Germinal center (tissue), 1 donor: ENCODE data around the gene CACNA1S.

Experiments
- DNase-seq: peaks from one replicate; pipeline ENCODE4 v3.0.0; 2012; ENCODE audit warnings: mixed read lengths, low spot score

Gene CACNA1S

GRCh38 chr1:201112173-201112731 lies at the start of gene CACNA1S:
Gene CACNA1S (minus strand): TSS chr1:201112426. CDS start chr1:201112339, 87 bp downstream.
- DNase-seq = no peak

DNA sequence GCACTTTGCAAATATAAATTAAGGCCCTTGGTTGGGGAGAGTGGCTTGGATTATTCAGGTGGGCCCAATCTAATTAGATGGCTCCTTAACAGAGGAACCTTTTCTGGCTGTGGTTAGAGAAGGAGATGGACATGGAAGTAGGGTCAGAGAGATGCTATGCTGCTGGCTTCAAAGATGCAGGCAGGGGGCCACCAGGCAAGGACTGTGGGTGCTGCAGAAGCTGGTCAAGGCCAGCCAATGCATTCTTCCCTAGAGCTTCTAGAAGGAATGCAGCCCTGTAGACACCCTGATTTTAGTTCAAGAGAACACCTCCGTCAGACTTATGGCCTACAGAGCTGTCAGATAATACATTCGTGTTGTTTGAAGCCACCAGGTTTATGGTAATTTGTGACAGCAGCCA lies 45.7 kb upstream of the CACNA1S start:
- DNase-seq = no peak

GRCh38 chr1:201156819-201157218 lies 44.6 kb upstream of the CACNA1S start:
- no peak for DNase-seq

- no peak for DNase-seq
Measured at GRCh38 chr1:201156346-201156745, 44.1 kb upstream of the CACNA1S start.

DNA sequence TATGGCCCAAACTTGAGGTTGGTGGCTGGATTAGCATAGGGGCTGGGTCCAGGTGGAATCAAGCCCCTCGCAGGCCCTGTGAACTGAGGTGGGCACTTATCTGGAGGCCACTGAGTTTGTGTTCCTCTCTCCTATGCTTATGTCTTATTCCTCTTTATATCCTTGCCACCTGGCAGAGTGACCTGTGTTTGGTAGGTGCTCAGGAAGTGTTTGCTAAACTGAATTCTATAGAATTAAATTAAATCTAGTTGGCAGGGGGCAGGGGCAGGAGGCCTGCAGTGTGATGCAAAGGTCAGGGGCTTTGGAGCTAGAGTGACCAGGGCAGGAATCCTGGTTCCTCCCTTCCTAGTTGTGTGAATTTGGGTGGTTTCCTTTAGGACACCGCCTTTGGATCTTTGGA lies 43.1 kb upstream of the CACNA1S start:
- DNase-seq = no peak

DNA sequence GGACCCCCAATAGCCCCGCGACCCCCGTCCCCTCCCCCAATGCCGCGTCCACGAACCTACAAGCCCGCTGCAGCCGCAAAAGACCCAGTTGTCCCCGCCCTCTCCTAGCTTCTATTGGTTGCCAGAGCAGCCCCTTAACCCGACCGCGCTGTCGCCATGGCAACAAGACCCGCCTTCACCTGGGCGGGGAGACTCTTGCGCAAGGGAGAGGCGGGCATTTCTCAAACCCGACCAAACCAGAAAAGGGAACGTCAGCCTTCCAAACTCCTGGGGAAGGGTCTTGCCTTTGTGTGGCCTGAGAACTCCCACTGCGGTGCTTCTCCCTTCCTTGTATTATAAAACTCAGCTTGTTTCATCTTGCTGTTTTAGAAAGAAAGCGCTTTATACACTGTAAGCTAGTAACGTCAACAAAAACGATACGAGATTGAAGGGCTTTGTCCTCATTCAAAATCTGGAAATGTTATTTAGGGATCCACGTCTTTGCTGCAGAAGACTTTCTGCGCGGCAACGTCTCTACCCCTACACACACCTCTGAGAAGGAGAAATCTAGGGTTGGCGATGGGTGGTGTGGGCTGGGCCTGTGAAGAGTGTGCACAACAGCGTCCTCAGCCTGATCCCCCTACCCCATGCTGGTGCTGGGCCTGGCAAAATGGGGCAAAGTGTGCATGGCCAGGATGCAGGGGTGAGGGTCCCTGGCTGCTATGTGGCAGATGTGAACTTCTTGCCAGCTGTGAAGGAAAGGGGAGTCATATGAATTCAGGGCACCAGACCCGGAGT lies 42.4 kb upstream of the CACNA1S start, which contains the start of gene TMEM9:
Gene TMEM9 (minus strand): TSS at position 86 of the 777 bp plus-strand sequence. CDS start 551 bp downstream, outside the sequence.
- peak; percentile 98 for DNase-seq

DNA sequence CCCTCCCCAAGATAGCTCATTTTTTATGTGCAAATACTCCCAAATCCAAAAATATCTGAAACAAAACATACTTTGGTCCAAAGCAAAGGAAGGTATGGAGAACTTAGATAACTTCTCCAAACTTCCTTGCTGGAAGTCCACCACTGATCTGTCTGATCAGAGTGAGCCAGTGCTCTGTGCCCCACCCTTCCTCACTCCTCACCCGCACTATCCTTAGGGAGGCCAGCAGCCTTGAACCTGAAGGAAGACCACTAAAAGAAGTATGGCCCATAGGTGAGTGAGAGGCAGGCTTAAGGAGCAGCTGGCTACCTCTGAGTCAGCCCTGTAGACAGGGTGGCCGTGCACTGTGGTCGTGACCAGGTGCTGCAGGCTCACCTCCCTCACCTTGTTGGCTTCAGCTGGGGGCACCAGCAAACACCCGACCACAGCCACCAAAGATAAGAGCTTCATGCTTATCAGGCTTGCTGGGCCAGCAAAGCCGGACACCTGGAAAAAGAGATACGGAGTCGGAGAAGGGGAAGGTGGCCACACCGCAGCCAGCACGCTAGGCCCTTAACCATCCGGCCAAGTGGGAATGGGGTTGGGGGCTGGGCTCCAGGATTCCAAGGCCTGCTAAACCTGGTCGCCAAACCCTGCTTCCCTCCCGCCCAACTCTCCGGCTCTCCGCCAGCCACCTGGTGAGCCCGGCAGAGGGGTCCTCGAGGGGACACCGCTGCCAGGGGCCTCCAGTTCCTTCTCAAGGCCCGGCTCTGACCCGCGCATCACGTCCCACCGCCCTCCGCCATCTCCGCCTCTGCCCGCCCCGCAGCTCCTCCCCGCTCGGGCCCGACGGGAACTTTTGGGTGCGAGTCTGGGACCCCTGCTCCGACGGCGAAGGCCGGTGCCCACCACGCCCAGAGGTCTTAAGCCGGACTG lies 41.5 kb upstream of the CACNA1S start:
- DNase-seq = no peak

DNA sequence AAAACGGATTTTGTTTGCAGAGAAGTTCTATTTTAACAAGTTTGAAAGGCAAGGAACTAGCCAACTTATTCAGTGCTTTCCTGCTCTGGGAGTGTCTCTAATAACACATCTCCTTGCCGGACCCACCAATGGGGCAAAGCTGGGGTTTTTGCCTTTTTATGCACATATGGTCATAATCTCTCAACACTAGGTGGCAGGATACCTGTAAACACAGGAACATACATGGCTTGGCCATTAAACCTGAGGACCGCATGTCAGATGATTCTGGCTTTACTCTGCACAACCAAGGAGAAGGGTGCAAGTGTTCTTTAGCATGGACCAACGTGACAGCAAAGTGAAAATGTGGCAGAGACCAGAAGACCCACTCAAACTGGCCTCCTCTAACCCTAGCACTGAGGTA lies 37.2 kb upstream of the CACNA1S start:
- peak; percentile 54 for DNase-seq

DNA sequence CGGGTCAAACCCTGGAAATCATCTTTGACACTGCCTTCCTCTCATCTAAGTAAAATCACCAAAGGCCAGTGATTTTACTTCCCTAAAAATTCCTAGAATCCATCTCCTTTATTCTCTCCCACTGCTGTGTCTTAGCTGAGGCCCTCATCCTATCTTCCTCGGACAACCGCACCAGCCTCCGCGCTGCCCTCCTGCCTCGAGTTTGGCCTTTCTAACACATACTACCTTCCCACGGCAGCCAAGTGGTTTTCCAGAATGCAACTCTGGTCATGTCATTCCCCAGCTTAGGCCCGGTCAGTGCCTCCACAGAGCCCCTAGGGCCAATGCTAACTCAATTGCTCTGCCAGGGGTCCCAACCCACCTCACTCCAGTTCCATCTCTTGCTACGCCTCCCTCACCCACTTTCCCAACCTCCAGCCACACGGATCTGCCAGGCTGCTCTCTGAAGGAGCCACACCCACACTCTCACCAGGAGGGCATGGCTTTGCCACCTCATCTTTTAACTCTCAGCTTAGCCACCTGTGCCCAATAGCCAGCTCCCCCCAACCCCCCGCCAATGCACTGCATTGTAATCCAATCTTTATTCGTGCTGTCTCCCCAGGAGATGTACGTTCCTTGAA lies 35.3 kb upstream of the CACNA1S start:
- DNase-seq = no peak

DNA sequence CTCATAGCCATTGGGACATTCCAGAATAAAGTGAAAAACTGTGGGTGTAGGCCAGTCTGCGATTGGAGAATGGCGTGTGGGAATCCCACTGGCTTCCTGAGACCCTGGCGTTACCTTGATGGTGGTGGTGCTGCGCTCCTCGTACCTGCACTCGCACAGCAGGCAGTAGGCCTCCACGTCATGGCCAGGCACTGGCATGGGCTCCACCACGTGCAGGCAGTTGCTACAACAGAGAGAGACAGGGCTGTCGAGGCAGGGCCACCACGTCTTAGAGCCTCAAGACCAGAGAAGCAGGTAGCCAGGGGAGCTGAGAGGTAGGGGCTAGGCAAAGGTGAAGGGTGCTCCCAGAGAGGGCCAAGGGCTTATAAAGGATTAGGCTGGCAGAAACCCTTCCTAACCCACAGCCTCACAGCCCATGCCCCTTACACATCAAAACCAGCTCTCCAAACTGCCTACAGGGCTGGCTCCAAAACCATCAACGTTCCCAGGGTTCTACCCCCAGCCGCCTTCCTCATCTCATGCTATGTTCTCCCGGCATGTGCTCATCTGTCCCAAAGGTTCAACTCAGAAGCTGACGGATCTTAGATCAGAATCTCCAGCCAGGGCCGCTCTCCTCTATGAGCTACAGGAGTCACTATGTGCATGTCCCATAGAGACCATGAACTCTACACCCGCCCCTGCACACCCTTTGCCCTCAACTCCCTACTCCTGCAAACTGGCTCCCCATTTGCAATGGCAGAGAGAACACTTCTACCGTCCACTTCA lies 34.6 kb upstream of the CACNA1S start:
- DNase-seq = no peak

GRCh38 chr1:201145816-201146215 lies 33.6 kb upstream of the CACNA1S start:
- DNase-seq = no peak

DNA sequence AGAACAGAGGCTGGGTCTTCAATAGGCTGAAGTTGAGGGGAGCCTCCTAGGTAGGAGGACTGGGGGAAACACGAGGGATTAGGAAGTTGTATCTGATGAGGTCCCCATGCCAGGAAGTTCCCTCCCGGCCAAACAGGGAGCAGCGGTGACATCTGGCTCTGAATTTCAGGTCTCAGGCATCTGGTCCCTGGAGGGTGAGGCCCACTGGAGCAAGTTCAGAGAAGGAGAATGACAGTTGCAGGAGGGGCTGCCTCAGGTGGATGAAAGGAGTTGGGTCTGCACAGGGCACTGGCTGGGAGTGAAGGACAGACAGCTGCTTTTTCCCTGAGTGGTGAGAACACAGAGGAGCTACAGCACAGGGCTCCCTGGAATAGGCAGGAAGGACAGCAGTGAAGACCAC lies 32.9 kb upstream of the CACNA1S start:
- no peak for DNase-seq

DNA sequence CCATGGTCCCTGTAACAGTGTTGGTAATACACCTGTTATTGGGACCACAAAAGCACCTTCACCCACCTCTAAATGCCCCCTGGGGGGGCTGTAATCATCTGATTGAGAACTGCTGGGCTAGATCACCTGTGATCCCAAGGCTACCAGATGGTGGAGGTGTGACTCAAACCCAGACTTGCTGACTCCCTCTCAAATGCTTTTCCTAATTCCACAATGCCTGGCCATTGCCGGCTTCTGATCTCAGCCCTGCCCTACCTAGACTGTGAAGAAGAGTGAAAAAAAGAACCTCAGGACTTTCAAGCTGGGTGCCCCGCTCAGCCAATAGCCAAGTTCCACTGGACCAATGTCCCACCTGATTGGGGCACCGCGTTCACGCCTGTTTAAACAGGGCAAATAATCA lies 32.5 kb upstream of the CACNA1S start:
- no peak for DNase-seq

DNA sequence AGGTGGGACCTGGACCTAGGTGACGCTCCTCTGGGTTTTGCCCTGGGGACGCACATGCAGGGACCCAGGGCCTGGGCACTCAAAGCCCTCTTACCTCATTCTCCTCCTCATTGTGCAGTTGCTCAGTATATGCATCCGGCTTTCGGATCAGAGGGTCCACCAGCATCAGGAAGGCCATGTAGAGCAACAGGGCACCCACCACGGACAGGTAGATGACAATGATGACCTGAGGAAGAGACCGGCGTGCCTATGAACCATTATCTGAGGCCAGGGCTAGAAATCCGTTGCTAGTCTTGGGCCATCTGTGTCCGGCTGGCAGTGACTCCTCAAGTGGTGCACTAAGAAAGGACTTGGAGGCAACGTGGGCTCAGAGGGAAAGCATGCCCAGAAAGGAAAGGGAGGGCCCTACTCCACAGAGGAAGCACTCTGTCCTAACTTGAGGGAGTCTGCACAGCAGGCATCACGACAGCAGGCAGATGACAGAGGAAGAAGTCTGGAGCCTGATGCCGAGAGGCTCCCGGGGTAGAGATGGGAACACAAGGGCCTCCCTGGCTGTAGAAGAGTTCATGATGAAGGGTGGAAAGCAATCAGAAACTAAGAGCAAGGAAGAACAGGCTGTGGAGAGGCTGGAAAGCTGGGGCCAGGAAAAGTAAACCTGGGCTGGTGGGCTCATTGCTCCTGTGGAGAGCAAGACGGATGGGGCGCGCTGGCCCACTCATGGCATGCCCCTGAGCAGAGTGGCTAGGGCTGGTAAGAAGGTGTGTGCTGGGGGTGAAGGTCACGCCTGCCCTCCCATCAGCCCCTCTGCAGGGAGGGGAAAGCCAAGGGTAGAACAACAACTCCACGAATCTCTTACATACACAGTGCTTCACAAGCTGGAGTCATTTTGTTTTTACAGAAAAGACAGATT lies 31.8 kb upstream of the CACNA1S start:
- no peak for DNase-seq

DNA sequence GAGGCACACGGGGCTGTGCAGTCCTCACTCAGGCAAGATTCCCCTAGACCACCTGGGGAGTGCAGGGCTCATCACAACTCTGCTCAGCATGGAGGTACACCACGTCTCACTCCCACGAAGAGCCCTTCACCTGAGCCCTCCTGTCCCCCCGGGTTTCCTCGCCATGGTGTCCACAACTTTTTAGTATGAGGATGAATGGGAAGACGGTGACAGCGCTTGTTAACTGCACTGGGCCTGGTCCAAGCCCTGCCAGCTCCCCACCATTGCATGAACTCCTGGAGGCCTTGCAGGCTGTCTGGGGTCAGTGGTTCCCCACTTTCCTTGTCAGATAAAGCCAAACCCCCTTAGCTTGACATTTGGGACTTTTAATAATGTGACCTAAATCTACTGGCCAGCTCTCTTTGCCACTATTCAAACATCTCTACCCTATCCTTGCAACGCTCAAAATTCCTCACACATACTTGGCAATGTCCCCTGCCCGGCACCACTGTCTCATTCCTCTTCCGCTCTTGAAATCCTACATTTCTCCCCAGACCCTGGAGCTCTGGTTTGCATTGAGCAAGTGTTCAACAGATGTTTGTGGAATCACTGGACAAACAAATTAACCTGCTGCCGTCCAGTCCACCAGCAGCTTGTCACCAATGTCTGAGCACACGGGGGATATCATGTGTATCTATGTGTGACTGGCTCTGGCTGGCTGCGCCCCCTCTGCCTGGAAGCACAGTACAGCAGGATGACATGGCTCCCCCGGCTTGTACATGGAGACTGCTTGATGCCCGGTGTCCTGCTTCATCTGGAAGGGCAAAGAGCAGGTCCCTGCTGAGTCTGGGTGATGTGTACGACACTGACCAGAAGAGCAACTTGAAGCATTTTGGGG lies 30.9 kb upstream of the CACNA1S start:
- no peak for DNase-seq

- DNase-seq = no peak
Measured at GRCh38 chr1:201142011-201142848, 30.0 kb upstream of the CACNA1S start.

- no peak for DNase-seq
Measured at GRCh38 chr1:201141418-201141817, 29.2 kb upstream of the CACNA1S start.

- no peak for DNase-seq
Measured at GRCh38 chr1:201140941-201141260, 28.7 kb upstream of the CACNA1S start.
